Measurements from ENCODE around the gene GOSR2.

GOSR2 gene

GRCh38 chr17:46922804-46923635, at the start of gene GOSR2:
TSS of gene GOSR2 (plus strand) at chr17:46923160. CDS start at chr17:46923193, 33 bp downstream.
- peak; percentile 97 for DNase-seq

GRCh38 chr17:46873941-46874645, 48.9 kb upstream of the GOSR2 start:
- DNase-seq, result no peak

- no peak for DNase-seq
Measured at GRCh38 chr17:46874906-46875305, 48.1 kb upstream of the GOSR2 start.

GRCh38 chr17:46875849-46876352, 47.1 kb upstream of the GOSR2 start:
- DNase-seq, result no peak

GRCh38 chr17:46876353-46876887, 46.5 kb upstream of the GOSR2 start:
- peak; percentile 86 for DNase-seq

- DNase-seq, result no peak
Measured at GRCh38 chr17:46876926-46877325, 46.0 kb upstream of the GOSR2 start.

GRCh38 chr17:46877466-46877865, 45.5 kb upstream of the GOSR2 start:
- DNase-seq, result no peak

GRCh38 chr17:46878055-46878454, 44.9 kb upstream of the GOSR2 start:
- DNase-seq, result peak; percentile 54

GRCh38 chr17:46879101-46879500, 43.9 kb upstream of the GOSR2 start:
- DNase-seq, result no peak

GRCh38 chr17:46881015-46881414, 41.9 kb upstream of the GOSR2 start:
- DNase-seq, result peak; percentile 51

- DNase-seq, result peak; percentile 52
Measured at GRCh38 chr17:46882666-46883065, 40.3 kb upstream of the GOSR2 start.

- no peak for DNase-seq
Measured at GRCh38 chr17:46883871-46884520, 39.0 kb upstream of the GOSR2 start.

- no peak for DNase-seq
Measured at GRCh38 chr17:46884552-46884951, 38.4 kb upstream of the GOSR2 start.

GRCh38 chr17:46885415-46886309, 37.3 kb upstream of the GOSR2 start:
- no peak for DNase-seq

- DNase-seq, result no peak
Measured at GRCh38 chr17:46886310-46886663, 36.7 kb upstream of the GOSR2 start.

- DNase-seq, result no peak
Measured at GRCh38 chr17:46887717-46888116, 35.2 kb upstream of the GOSR2 start.

- no peak for DNase-seq
Measured at GRCh38 chr17:46888727-46889126, 34.2 kb upstream of the GOSR2 start.

- DNase-seq, result no peak
Measured at GRCh38 chr17:46889519-46889918, 33.4 kb upstream of the GOSR2 start.

GRCh38 chr17:46889992-46890564, 32.9 kb upstream of the GOSR2 start:
- peak; percentile 81 for DNase-seq

GRCh38 chr17:46890638-46891037, 32.3 kb upstream of the GOSR2 start:
- DNase-seq, result no peak

GRCh38 chr17:46892192-46892703, 30.7 kb upstream of the GOSR2 start:
- no peak for DNase-seq

- no peak for DNase-seq
Measured at GRCh38 chr17:46894024-46894423, 28.9 kb upstream of the GOSR2 start.
